ENCODE data around the gene AFG3L2.

DNA sequence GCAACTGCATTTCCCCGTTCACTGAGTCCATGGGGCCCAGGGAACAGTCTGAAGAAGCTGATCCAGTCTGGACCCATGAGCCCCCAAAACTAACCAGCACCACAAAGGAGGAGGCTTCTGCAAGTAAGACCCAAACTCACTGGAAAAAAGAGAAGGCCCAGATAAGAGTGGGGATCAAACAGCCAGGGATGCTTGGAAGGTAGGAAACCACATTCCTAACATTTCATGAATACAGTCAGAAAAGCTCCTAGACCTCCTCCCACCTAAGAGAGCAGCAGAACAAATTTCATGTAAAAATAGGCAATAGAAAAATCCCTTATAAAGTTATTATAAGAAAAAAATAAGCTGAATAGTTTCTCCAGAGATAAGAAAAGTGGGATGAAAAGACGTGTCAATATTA is 38.6 kb downstream of the AFG3L2 start:
- TF ChIP-seq, protein P1, sequence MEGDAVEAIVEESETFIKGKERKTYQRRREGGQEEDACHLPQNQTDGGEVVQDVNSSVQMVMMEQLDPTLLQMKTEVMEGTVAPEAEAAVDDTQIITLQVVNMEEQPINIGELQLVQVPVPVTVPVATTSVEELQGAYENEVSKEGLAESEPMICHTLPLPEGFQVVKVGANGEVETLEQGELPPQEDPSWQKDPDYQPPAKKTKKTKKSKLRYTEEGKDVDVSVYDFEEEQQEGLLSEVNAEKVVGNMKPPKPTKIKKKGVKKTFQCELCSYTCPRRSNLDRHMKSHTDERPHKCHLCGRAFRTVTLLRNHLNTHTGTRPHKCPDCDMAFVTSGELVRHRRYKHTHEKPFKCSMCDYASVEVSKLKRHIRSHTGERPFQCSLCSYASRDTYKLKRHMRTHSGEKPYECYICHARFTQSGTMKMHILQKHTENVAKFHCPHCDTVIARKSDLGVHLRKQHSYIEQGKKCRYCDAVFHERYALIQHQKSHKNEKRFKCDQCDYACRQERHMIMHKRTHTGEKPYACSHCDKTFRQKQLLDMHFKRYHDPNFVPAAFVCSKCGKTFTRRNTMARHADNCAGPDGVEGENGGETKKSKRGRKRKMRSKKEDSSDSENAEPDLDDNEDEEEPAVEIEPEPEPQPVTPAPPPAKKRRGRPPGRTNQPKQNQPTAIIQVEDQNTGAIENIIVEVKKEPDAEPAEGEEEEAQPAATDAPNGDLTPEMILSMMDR (IDR thresholded peaks at IDR 0.05): no peak
- TF ChIP-seq POLR2A (IDR thresholded peaks at IDR 0.05) (no peak), POLR2AphosphoS5 (IDR thresholded peaks at IDR 0.05) (no peak), EP300 (IDR thresholded peaks at IDR 0.05) (no peak)
